NCI-H128 (cell line): Measurements from ENCODE around the gene CCL19.
A peak's percentile ranks its signal among the peaks of the same experiment; 100 is the strongest.

Source experiments
- DNase-seq: peaks from one replicate; lab custom pipeline; 2025; ENCODE audit not compliant: unreplicated experiment; lab: John Stamatoyannopoulos, UW

CCL19 gene

DNA sequence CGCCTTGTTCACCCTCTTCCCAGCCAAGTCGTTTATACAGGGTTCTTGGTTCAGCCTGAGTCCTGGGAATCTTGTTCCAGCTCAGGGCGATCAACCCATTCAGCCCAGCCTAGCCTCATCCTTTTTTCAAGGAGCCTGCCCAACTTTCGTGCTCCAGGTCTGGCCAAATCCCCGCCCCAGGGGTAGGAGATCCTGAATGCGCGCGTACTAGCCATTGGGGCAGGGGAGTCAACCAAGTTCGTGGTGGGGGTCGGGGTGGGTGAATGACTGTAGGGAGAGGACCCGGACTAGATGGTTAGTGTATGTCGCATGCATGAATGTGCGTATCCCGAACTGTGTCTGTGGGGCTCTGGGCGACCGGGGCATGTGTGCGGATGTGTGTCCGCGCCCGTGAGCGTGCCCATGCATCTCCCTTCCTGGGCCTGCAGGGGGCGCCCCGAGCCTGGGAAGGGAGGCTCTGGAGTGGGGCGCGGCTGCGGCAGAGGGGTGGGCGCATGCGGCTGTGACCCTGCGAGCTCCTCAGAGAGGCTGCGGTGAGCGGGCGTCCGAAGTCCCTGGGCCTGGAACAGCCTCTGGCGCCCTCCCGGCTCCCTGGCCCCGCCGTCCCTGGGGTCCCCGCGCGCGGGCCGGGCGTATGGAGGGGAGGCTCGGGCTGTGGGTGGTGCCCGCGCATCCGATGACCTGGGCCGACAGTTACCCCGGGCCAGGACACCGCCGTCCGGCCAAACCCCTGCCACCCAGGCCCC, 10.1 kb upstream of the CCL19 start:
- DNase-seq, result peak; percentile 62

DNA sequence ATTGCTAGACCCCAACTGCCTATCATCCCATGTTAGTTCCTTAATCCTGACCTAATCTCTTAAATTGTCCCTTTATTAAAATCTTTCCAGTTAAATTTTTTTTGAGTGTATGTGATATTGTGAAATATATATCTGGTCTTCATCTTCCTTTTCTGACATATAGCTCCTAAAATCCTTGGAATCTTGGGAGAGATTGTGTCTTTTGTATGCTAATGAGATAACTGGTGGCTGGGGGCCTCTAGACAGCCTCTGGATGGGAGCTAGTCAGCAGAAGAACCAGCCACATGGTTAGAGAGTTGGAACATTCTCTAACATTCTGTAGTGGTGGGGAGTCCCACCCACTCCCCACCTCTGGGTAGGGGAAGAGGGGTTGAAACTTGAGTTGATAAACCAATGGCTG, 3.7 kb upstream of the CCL19 start:
- DNase-seq, result no peak

DNA sequence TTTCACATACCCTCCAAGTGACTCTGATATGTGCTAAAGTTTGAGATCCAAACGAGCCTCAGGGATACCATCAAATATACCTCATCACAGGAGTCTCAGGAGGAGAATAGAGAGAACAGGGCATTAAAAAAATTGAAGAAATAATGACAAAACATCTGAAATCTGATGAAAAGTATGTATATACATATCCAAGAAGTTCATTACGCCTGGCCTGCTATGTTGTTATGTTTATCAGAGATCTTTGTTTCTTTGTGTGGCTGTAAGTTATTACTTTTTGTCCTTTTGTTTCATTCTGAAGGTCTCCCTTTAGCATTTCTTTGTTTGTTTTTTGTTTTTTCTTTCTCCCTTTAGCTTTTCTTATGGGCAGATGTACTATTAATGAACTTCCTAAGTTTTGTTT, 2.5 kb upstream of the CCL19 start:
- no peak for DNase-seq

GRCh38 chr9:34691936-34692315, 850 bp upstream of the CCL19 start:
- DNase-seq, result no peak

DNA sequence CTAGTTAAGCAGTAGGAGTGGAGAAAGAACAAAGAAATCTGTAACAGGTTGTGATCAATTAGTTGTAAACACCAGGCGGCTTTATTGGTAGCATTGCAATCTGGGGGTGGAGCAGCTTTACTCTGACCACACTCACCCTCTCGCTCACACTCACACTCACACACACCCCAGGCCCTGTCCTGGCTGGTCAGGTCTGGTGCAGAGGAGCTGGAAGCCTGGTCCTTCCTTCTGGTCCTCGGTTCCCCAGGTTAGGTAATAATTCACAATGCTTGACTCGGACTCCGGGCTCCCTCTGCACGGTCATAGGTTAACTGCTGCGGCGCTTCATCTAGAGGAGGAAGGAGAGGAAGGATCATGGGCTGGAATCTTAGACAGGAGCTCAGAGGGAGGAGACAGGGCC, 1.6 kb downstream of the CCL19 start:
- DNase-seq, result no peak

GRCh38 chr9:34689116-34689470, 2.0 kb downstream of the CCL19 start:
- no peak for DNase-seq

- DNase-seq, result no peak
These were observed 2.6 kb downstream of the CCL19 start for GRCh38 chr9:34688329-34689115.

GRCh38 chr9:34687276-34688030, 3.6 kb downstream of the CCL19 start:
- no peak for DNase-seq

DNA sequence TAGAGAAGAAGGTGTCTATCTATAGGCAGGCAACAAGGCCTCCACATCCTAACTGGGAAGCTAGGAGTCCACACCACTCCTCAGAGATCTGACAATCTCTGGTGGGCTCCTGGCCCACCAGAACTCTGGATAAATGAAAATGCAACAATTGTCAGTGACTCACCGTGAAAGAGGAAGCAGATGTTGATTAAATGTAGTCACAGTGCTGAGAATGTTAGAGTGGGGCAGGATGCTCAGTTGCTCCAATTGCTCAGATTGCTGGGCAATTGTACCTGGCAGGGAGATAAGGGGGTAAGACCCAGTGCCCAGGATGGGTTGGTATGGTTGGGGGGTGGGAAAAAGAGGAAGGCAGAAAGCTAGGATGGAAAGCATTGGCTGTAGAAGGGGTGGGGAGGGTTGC, 4.3 kb downstream of the CCL19 start:
- DNase-seq, result no peak

DNA sequence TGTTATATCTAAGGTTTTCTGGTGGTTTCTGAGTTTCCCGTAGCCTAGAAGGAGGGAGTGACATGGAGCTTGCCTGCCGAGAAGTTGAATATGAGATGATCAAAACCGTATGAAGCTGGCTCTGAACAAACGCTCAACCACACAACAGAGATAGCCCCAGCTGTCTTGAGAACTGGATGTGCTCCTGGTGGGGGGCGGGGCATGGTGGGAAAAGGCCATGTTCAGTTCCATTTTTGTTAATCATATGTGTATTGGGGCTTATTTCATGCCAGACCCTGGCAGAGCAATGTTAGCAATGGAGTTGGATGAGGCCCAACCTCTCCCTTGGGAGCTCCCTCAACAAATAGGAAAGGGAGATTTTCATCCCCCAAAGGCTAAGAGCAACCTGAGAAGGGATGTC, 4.8 kb downstream of the CCL19 start:
- DNase-seq, result no peak

DNA sequence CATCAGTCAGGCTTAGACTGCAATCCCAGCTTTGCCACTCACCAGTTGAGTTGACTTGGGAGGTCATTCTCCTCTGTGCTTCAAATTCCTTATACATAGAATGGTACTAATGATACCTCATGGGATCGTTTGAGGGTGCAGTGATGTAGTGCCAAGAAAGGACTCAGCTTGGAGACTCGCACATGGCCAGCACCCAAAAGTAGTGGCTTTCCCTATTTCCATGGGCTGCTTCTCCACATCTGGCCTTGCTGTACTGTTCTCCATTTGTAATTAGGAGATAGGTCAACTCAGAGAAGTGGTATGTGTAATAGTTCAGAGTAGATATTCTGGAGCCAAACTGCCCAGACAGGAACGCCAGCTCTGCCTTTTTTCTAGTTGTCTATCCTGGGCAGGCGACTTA, 5.5 kb downstream of the CCL19 start:
- no peak for DNase-seq

GRCh38 chr9:34684816-34685215, 6.3 kb downstream of the CCL19 start:
- DNase-seq, result no peak

GRCh38 chr9:34684145-34684544, 6.9 kb downstream of the CCL19 start:
- no peak for DNase-seq

DNA sequence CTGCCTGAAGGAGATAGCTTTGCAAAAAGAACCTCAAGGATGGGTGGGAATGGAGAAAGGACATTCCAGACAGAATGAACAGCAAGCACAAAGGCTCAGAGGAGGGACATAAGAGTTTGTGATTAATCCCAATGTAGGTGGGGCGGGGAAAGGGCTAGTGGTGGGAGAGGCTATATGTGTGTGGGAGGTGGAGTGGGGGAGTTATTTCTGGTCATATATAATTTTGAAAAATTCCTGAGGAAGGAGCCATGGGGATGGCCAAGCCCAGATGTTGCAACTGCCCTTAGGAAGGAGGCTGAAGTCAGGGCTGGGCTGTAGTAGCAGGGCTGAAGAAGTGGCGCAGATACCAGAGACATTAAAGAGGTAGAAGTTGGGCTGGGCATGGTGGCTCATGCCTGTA, 15.2 kb downstream of the CCL19 start:
- DNase-seq, result no peak

DNA sequence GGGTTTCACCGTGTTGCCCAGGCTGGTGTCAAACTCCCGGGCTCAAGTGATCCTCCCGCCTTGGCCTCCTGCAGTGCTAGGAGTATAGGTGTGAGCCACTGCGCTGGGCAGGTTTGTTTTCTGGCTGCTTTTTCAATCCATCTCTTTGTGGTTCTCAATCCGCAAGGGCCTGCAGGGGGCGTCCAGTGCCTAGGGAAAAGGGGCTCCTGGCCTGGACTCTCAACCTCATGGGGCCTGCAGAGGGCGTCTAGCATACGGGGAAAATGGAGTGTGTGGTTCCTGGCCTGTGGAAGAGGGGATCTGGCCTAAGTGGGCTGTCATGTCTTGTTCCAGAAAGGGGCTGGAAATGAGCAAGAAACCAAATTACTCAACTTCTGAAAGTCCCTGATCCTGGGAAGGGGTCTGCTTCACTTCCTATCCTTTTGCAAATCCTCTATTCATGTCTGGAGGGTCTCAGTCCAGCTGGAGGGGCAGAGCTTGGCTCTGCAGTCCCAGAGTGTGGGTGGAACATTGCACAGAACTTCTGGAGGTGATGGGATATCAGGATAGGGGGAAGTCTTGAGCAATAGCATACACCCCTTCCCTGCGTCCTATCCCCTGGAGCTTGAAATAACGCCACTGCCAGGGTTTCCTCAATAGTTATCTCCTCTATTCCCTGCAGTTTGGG, 15.9 kb downstream of the CCL19 start:
- DNase-seq, result peak; percentile 23

GRCh38 chr9:34674440-34674839, 16.6 kb downstream of the CCL19 start:
- no peak for DNase-seq

GRCh38 chr9:34671307-34671706, 19.8 kb downstream of the CCL19 start:
- DNase-seq, result no peak

GRCh38 chr9:34669809-34670562, 21.1 kb downstream of the CCL19 start:
- no peak for DNase-seq

- DNase-seq, result peak; percentile 91
These were observed 25.5 kb downstream of the CCL19 start for GRCh38 chr9:34665381-34666250.

DNA sequence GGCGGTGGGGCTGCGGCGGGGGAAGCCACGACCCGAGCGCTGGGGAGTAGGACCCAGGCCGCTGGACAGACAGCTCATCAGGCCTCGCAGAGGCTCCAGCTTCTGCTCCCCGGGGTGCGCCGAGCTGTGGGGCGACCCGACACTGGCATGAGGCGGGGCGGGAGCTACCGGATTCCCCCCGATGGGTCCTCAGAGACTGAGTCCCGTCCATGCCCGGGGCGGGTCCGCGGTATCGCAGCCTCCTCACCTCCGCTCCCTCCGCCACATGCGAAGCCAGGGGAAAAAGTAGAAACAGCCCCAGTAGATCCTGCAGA, 26.1 kb downstream of the CCL19 start:
- no peak for DNase-seq
